Activated naive CD4-positive, alpha-beta T cell (primary cell): Measurements from ENCODE around the gene UGT1A10.
"Not testable (repeated sequence)": the region's sequence is repeated elsewhere in the genome, so short reads cannot be mapped to it uniquely, and the experiment has no call there.

ENCODE experiments used
- DNase-seq, 4 experiments: peaks; one replicate each; lab custom pipeline; 2025; lab: John Stamatoyannopoulos, UW

UGT1A10 gene

GRCh38 chr2:233692648-233693047 lies 56.4 kb downstream of the UGT1A10 start, which contains the start of gene UGT1A6:
TSS of gene UGT1A6 (plus strand) at chr2:233692890. CDS start at chr2:233693005, 115 bp downstream.
- no peak for DNase-seq

- no peak for DNase-seq
These were observed 57.7 kb downstream of the UGT1A10 start for GRCh38 chr2:233693963-233694362.

- no peak for DNase-seq
These were observed 62.5 kb downstream of the UGT1A10 start for GRCh38 chr2:233698740-233699139.

GRCh38 chr2:233699424-233700027 lies 63.3 kb downstream of the UGT1A10 start:
- no peak for DNase-seq

GRCh38 chr2:233700028-233700635 lies 63.9 kb downstream of the UGT1A10 start:
- no peak for DNase-seq

GRCh38 chr2:233700842-233701241 lies 64.6 kb downstream of the UGT1A10 start:
- not testable (repeated sequence) for DNase-seq

GRCh38 chr2:233702238-233702637 lies 66.0 kb downstream of the UGT1A10 start:
- no peak for DNase-seq

- DNase-seq = no peak
These were observed 69.8 kb downstream of the UGT1A10 start for GRCh38 chr2:233705911-233706506.

- DNase-seq = no peak
These were observed 70.5 kb downstream of the UGT1A10 start for GRCh38 chr2:233706720-233707119.

- DNase-seq = no peak
These were observed 71.8 kb downstream of the UGT1A10 start for GRCh38 chr2:233707940-233708644.

GRCh38 chr2:233708942-233709341 lies 72.7 kb downstream of the UGT1A10 start:
- DNase-seq = no peak

- DNase-seq = peak; percentile 9 to 55 (median 40)
These were observed 75.2 kb downstream of the UGT1A10 start for GRCh38 chr2:233711312-233712008.

- DNase-seq = no peak
These were observed 76.5 kb downstream of the UGT1A10 start, which contains the start of gene UGT1A5 for GRCh38 chr2:233712611-233713261. TSS of gene UGT1A5 (plus strand) at chr2:233712907. CDS start at chr2:233712992, 85 bp downstream.

GRCh38 chr2:233713262-233713615 lies 77.0 kb downstream of the UGT1A10 start:
- no peak for DNase-seq

GRCh38 chr2:233714121-233714520 lies 77.9 kb downstream of the UGT1A10 start:
- no peak for DNase-seq

- DNase-seq = no peak
These were observed 82.3 kb downstream of the UGT1A10 start, which contains the start of gene UGT1A4 for GRCh38 chr2:233718552-233718951. TSS of gene UGT1A4 (plus strand) at chr2:233718736. CDS start at chr2:233718821, 85 bp downstream.

GRCh38 chr2:233728723-233729301 lies 92.6 kb downstream of the UGT1A10 start, which contains the start of gene UGT1A3:
TSS of gene UGT1A3 (plus strand) at chr2:233729042. CDS start at chr2:233729127, 85 bp downstream.
- DNase-seq = no peak

- DNase-seq = not testable (repeated sequence)
These were observed 100.8 kb downstream of the UGT1A10 start for GRCh38 chr2:233736868-233737653.

- no peak for DNase-seq
These were observed 104.6 kb downstream of the UGT1A10 start for GRCh38 chr2:233740870-233741269.
